Ishikawa (cell line): Measurements from ENCODE around the gene MMP14.
A peak's percentile ranks its signal among the peaks of the same experiment; 100 is the strongest.

ENCODE experiments used
- CEBPB ChIP-seq: IDR thresholded peaks from 2 replicates; pipeline ENCODE4 v1.6.1; 2012
- CREB1 ChIP-seq: IDR thresholded peaks from 2 replicates; pipeline ENCODE4 v1.6.1; 2012; ENCODE audit warnings: low read depth
- EGR1 ChIP-seq: IDR thresholded peaks from 2 replicates; pipeline ENCODE4 v1.6.1; 2012
- EP300 ChIP-seq: IDR thresholded peaks from 2 replicates; pipeline ENCODE4 v1.6.1; 2012; ENCODE audit warnings: borderline replicate concordance
- FOXM1 ChIP-seq: IDR thresholded peaks from 2 replicates; pipeline ENCODE4 v1.6.1; 2012; ENCODE audit warnings: low read depth, borderline replicate concordance
- NFIC ChIP-seq: IDR thresholded peaks from 2 replicates; pipeline ENCODE4 v1.6.1; 2012
- RAD21 ChIP-seq: IDR thresholded peaks from 2 replicates; pipeline ENCODE4 v1.6.1; 2012; ENCODE audit warnings: low read depth
- TAF1 ChIP-seq: IDR thresholded peaks from 2 replicates; pipeline ENCODE4 v1.6.1; 2012; ENCODE audit warnings: low read depth, mild to moderate bottlenecking
- TCF12 ChIP-seq: IDR thresholded peaks from 2 replicates; pipeline ENCODE4 v1.6.1; 2012; ENCODE audit warnings: low read depth
- TEAD4 ChIP-seq: IDR thresholded peaks from 2 replicates; pipeline ENCODE4 v1.6.1; 2012
- YY1 ChIP-seq: IDR thresholded peaks from 2 replicates; pipeline ENCODE4 v1.6.1; 2012; ENCODE audit warnings: low read depth
- ZBTB7A ChIP-seq: IDR thresholded peaks from 2 replicates; pipeline ENCODE4 v1.6.1; 2012; ENCODE audit warnings: low read depth
- TF ChIP-seq, protein P1 (sequence below): IDR thresholded peaks from 2 replicates; pipeline ENCODE4 v1.6.1; 2012
- TF ChIP-seq, protein P2 (sequence below): IDR thresholded peaks from 2 replicates; pipeline ENCODE4 v1.6.1; 2012; ENCODE audit warnings: low read depth, mild to moderate bottlenecking
- TF ChIP-seq, protein P3 (sequence below): IDR thresholded peaks from 2 replicates; pipeline ENCODE4 v1.6.1; 2012

Gene MMP14

DNA sequence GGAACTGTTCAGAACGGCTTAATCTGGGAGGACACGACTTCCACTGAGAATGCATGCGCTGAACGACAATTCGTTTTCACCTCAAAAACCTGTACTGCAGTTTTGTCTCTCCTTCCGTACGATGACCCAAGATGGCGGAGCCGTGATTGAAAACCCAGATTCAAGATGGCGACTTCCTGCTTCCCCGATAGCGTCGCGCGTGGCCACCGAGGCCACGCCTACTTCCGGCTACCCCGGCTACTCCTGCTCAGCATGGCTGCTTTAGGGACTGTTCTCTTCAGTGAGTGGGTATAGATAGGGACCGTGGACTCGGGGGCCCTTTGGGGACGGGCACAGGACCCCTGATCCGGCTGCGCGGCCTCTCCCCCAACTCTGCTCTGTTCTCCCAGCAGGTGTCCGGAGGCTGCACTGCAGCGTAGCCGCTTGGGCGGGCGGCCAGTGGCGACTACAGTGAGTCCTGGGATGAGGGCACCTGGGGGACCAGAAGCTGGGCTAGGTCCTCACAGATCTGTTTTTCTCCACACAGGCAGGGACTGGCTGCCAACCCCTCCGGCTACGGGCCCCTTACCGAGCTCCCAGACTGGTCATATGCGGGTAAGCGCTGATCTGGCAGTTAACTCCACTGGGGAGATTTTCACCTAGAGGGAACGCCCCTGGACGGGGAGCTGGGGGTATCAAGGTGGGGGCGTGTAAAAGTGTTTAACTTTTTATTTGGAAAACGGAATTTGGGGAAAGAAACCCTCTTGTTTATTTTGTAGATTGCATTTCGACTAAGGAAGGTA, 6.5 kb upstream of the MMP14 start, which contains the start of gene MRPL52:
Gene MRPL52, plus strand, starts transcription at position 227 of the 782 bp plus-strand sequence. Its CDS starts 26 bp downstream, at position 253.
- TF ChIP-seq EGR1, result peak; percentile 87
- TF ChIP-seq YY1, result peak; percentile 99
- TF ChIP-seq, protein P1, sequence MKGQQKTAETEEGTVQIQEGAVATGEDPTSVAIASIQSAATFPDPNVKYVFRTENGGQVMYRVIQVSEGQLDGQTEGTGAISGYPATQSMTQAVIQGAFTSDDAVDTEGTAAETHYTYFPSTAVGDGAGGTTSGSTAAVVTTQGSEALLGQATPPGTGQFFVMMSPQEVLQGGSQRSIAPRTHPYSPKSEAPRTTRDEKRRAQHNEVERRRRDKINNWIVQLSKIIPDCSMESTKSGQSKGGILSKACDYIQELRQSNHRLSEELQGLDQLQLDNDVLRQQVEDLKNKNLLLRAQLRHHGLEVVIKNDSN, result peak; percentile 42; the same call in 1 of the 2 replicates
- TF ChIP-seq CREB1, result peak; percentile 31; the same call in 1 of the 2 replicates
- peak; percentile 28; the same call in 1 of the 2 replicates for TF ChIP-seq TEAD4
- TF ChIP-seq FOXM1, result no peak
- 0 out of 2 replicates have a peak, but pooled peaks have one; percentile 16 for TF ChIP-seq CEBPB
- TF ChIP-seq ZBTB7A, result no peak
- TF ChIP-seq, protein P2, sequence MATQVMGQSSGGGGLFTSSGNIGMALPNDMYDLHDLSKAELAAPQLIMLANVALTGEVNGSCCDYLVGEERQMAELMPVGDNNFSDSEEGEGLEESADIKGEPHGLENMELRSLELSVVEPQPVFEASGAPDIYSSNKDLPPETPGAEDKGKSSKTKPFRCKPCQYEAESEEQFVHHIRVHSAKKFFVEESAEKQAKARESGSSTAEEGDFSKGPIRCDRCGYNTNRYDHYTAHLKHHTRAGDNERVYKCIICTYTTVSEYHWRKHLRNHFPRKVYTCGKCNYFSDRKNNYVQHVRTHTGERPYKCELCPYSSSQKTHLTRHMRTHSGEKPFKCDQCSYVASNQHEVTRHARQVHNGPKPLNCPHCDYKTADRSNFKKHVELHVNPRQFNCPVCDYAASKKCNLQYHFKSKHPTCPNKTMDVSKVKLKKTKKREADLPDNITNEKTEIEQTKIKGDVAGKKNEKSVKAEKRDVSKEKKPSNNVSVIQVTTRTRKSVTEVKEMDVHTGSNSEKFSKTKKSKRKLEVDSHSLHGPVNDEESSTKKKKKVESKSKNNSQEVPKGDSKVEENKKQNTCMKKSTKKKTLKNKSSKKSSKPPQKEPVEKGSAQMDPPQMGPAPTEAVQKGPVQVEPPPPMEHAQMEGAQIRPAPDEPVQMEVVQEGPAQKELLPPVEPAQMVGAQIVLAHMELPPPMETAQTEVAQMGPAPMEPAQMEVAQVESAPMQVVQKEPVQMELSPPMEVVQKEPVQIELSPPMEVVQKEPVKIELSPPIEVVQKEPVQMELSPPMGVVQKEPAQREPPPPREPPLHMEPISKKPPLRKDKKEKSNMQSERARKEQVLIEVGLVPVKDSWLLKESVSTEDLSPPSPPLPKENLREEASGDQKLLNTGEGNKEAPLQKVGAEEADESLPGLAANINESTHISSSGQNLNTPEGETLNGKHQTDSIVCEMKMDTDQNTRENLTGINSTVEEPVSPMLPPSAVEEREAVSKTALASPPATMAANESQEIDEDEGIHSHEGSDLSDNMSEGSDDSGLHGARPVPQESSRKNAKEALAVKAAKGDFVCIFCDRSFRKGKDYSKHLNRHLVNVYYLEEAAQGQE, result no peak
- TF ChIP-seq, protein P3, sequence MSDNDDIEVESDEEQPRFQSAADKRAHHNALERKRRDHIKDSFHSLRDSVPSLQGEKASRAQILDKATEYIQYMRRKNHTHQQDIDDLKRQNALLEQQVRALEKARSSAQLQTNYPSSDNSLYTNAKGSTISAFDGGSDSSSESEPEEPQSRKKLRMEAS, result no peak
- TF ChIP-seq EP300, result no peak
- peak; percentile 86 for TF ChIP-seq TAF1
- no peak for TF ChIP-seq NFIC
- no peak for TF ChIP-seq RAD21
- TF ChIP-seq TCF12, result peak; percentile 15; the same call in 1 of the 2 replicates

DNA sequence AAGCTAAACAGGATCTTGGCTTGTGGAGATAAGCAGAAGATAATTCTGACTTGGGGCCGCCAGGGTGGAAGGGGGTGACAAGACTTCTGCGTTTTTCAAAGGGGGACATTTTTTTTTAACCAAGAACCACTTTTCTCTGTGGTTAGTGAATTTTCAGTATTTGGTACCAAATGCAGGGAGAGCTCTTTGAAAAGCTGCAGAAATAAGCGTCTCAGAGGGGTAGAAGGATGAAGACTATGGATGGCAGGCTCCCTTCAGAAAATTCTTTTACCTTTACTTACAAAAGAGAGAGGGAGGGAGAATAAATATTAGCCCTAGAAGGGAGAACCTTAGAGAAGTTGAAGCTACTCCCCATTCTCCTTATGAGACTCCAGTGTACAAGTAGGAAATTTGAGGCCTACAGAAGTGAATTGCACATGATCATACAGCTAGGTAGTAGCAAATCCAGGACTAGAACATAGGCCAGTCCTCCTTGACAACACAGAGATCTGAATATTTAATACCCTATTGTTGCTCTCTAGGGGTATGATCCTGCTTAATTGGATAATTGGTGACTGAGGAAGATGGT, 5.9 kb upstream of the MMP14 start:
- TF ChIP-seq, protein P1, result no peak
- TF ChIP-seq TEAD4 (no peak), CREB1 (no peak), EGR1 (no peak), ZBTB7A (no peak), RAD21 (no peak), NFIC (no peak), FOXM1 (no peak), EP300 (no peak), TCF12 (no peak), YY1 (no peak), CEBPB (no peak), TAF1 (no peak)
- TF ChIP-seq, protein P3, result no peak
- TF ChIP-seq, protein P2, result no peak

DNA sequence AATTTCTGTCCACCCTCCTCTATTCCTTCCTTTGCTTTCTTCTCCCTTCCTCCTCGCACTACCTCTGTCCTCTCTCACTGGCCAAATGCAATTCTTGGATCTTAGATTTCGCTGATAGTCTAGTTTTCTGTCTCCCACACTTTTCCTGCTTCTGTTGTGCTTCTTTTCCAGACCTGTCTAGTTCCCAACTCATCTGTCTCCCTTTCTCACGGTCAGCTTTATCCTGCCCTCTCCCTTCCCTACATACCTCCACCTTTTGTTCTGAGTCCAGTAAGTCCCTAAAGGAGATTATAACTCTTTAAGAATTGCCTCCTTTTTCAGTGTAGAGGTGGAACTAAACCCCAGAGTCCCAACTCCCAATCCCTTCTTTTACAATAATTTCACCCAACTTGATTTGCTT, 880 bp upstream of the MMP14 start:
- no peak for TF ChIP-seq FOXM1
- TF ChIP-seq, protein P3, result no peak
- no peak for TF ChIP-seq NFIC
- no peak for TF ChIP-seq EGR1
- TF ChIP-seq, protein P1, result no peak
- TF ChIP-seq ZBTB7A, result no peak

DNA sequence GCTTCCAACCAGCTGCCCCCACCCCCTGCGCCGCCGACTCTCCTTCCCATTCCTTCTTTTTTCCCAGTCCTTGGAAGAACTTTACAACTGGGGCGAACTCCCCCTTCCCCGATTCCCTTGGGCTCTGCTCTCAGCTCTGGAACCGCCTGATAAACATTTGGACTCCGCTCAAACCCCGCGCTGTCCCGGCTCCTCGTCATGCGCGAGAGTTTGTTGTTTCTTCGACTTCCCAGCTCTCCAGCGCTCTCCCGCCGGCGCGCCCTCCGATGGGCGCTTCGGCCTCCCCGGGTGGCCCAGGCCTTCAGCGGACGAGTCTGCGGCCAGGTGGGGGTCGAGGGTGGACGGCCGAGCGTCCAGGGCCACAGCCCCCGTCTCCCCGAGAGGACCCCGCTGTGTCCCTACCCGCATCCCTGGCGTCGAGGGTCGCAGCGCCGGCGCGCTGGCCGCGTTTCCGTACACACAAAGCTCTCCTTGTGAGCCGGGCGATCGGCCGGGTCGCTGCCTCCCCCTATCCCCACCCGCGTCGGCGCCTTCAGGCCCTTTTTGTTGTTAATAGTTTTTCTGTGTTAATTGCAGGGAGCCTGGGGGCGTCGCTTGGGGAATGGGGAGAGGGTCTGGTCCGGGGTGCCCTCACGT, 847 bp downstream of the MMP14 start:
- TF ChIP-seq TAF1 (peak; percentile 24; the same call in 1 of the 2 replicates), NFIC (no peak), ZBTB7A (peak; percentile 63), TCF12 (0 out of 2 replicates have a peak, but pooled peaks have one; percentile 29)
- TF ChIP-seq, protein P3, result 0 out of 2 replicates have a peak, but pooled peaks have one; percentile 23
